Right ventricle myocardium superior (tissue), 1 donor: ENCODE data around the gene DNAJC13. TPM values are rescaled to one million over a fixed set of nuclear protein-coding genes. Genes with fewer than 3 reads are reported as not detected.

Experiments
- ATAC-seq: fragments of 200-7000 bp; cut with Tn5 transposase; one replicate; pipeline ENCODE4 v1.9.1; 2020; ENCODE audit warnings: mild to moderate bottlenecking; ENCODE audit not compliant: poor library complexity
- DNase-seq: peaks from one replicate; pipeline ENCODE4 v3.0.0-alpha.2; 2020
- intact Hi-C: fragments of 100-400 bp; cut with DNase I; formaldehyde crosslinking; loops from one replicate; pipeline ENCODE4 v1.11.2; 2022
- total RNA-seq: library from RNA; stranded (reverse); fragmentation: NEBNext Ultra II Directional; extraction: Animal tissue kit (Norgen Biotek cat#: 25700); gene quantifications from one replicate; pipeline ENCODE4 v1.2.1, GENCODE V29; 2021
- donor health status: DM: no; HTN: yes; CAD: no; lungs with severe emphysema.

DNAJC13 gene
- total RNA-seq, 1 donor from 2014 or later: 25.7 TPM

- ATAC-seq (no peak), DNase-seq (no peak)
- intact Hi-C loops: no loop called here
Observed at GRCh38 chr3:132404276-132404675, 13.0 kb upstream of the DNAJC13 start.

GRCh38 chr3:132405188-132405587 lies 12.1 kb upstream of the DNAJC13 start:
- intact Hi-C loops: no loop called here
- ATAC-seq (peak; percentile 68), DNase-seq (no peak)

- ATAC-seq (no peak), DNase-seq (no peak)
- intact Hi-C loops: no loop called here
Observed at GRCh38 chr3:132405609-132406299, 11.5 kb upstream of the DNAJC13 start.

GRCh38 chr3:132406587-132406986 lies 10.7 kb upstream of the DNAJC13 start:
- ATAC-seq: no peak
- intact Hi-C loops: no loop called here

GRCh38 chr3:132407025-132407424 lies 10.3 kb upstream of the DNAJC13 start:
- intact Hi-C loops: no loop called here
- no peak for DNase-seq
- no peak for ATAC-seq

More at GRCh38 chr3:132406587-132406986, 10.7 kb upstream of the DNAJC13 start:
- no peak for DNase-seq

- no peak for ATAC-seq
- intact Hi-C loops: no loop called here
Observed at GRCh38 chr3:132414841-132415240, 2.5 kb upstream of the DNAJC13 start.

GRCh38 chr3:132416161-132416560 lies 1.1 kb upstream of the DNAJC13 start:
- intact Hi-C loops: no loop called here
- ATAC-seq (no peak), DNase-seq (no peak)

More at GRCh38 chr3:132414841-132415240, 2.5 kb upstream of the DNAJC13 start:
- DNase-seq: no peak

- intact Hi-C loops: no loop called here
- ATAC-seq: peak; percentile 53
- DNase-seq: peak; percentile 70
Observed at GRCh38 chr3:132417695-132418411, 551 bp downstream of the DNAJC13 start.

- ATAC-seq (no peak), DNase-seq (no peak)
- intact Hi-C loops: no loop called here
Observed at GRCh38 chr3:132418916-132419315, 1.6 kb downstream of the DNAJC13 start.

GRCh38 chr3:132421832-132422231 lies 4.5 kb downstream of the DNAJC13 start:
- ATAC-seq: no peak
- intact Hi-C loops: no loop called here
- DNase-seq: no peak

GRCh38 chr3:132422531-132422930 lies 5.2 kb downstream of the DNAJC13 start:
- intact Hi-C loops: no loop called here

GRCh38 chr3:132432639-132433038 lies 15.3 kb downstream of the DNAJC13 start:
- ATAC-seq (peak; percentile 15), DNase-seq (no peak)
- intact Hi-C loops: no loop called here

More at GRCh38 chr3:132422531-132422930, 5.2 kb downstream of the DNAJC13 start:
- ATAC-seq: no peak
- no peak for DNase-seq

- ATAC-seq (peak; percentile 31), DNase-seq (no peak)
- intact Hi-C loops: no loop called here
Observed at GRCh38 chr3:132433121-132433520, 15.8 kb downstream of the DNAJC13 start.

- intact Hi-C loops: no loop called here
Observed at GRCh38 chr3:132435224-132435910, 18.1 kb downstream of the DNAJC13 start.

GRCh38 chr3:132435911-132436425 lies 18.7 kb downstream of the DNAJC13 start:
- intact Hi-C loops: no loop called here
- no peak for DNase-seq
- ATAC-seq: no peak

More at GRCh38 chr3:132435224-132435910, 18.1 kb downstream of the DNAJC13 start:
- DNase-seq (no peak), ATAC-seq (no peak)

GRCh38 chr3:132443421-132443820 lies 26.1 kb downstream of the DNAJC13 start:
- DNase-seq (no peak), ATAC-seq (no peak)
- intact Hi-C loops: no loop called here

GRCh38 chr3:132444383-132444782 lies 27.1 kb downstream of the DNAJC13 start:
- no peak for DNase-seq
- intact Hi-C loops: no loop called here
- ATAC-seq: no peak

GRCh38 chr3:132445817-132446216 lies 28.5 kb downstream of the DNAJC13 start:
- no peak for DNase-seq
- intact Hi-C loops: no loop called here
- ATAC-seq: no peak

GRCh38 chr3:132448216-132448961 lies 31.1 kb downstream of the DNAJC13 start:
- intact Hi-C loops: no loop called here
- DNase-seq (peak; percentile 47), ATAC-seq (peak; percentile 78)
